ENCODE data around the gene PIP5KL1.

GRCh38 chr9:127959841-127960409, 29.3 kb upstream of the PIP5KL1 start:
- TF ChIP-seq CTCF (IDR thresholded peaks at IDR 0.05; ENCODE audit: poor library complexity) (no peak), EZH2phosphoT487 (IDR thresholded peaks at IDR 0.05; ENCODE audit: low read depth, severe bottlenecking, unreplicated experiment) (no peak), EZH2 (IDR thresholded peaks at IDR 0.05; ENCODE audit: borderline replicate concordance) (no peak)
